ENCODE measurements around the gene SLC25A26.

GRCh38 chr3:66372681-66373350 lies 152.0 kb downstream of the SLC25A26 start:
- no peak for TF ChIP-seq ZNF274 (IDR thresholded peaks at IDR 0.05; ENCODE audit: low read depth, low read length)
- TF ChIP-seq YY1 (IDR thresholded peaks at IDR 0.05; ENCODE audit: insufficient read depth, insufficient read length) = no peak
